GM23338 (cell line): ENCODE data around the gene SRGAP3. TPM values are rescaled to one million over a fixed set of nuclear protein-coding genes. Genes with fewer than 3 reads are reported as not detected.

ENCODE experiments used
- ATAC-seq: fragments of 200-7000 bp; cut with Tn5 transposase; 3 replicates; pipeline ENCODE4 v1.9.1; 2020
- DNase-seq: peaks from one replicate; pipeline ENCODE4 v3.0.0-alpha.2; 2015; ENCODE audit warnings: low spot score
- H2AFZ ChIP-seq: fragments of 200-600 bp; sonication (generic); 2 replicates; pipeline ENCODE4 v1.8.0; 2016; ENCODE audit warnings: antibody characterized with exemption, mild to moderate bottlenecking, moderate library complexity
- H3F3A ChIP-seq: fragments of 200-600 bp; sonication (generic); replicated peaks from 2 replicates; pipeline ENCODE4 v1.8.0; 2017; ENCODE audit warnings: antibody characterized with exemption, mixed run types, low read depth
- H3K27ac ChIP-seq: fragments of 200-600 bp; sonication (generic); 2 replicates; pipeline ENCODE4 v1.6.1; 2016; ENCODE audit warnings: low read depth
- H3K27me3 ChIP-seq: fragments of 200-600 bp; sonication (generic); 2 replicates; pipeline ENCODE4 v1.8.0; 2016; ENCODE audit warnings: mild to moderate bottlenecking, mixed run types, moderate library complexity; ENCODE audit not compliant: insufficient read depth
- H3K36me3 ChIP-seq: fragments of 200-600 bp; sonication (generic); 2 replicates; pipeline ENCODE4 v1.8.0; 2016; ENCODE audit warnings: mild to moderate bottlenecking; ENCODE audit not compliant: insufficient read depth
- H3K4me1 ChIP-seq: fragments of 200-600 bp; sonication (generic); 2 replicates; pipeline ENCODE4 v1.8.0; 2016; ENCODE audit warnings: mild to moderate bottlenecking, moderate library complexity; ENCODE audit not compliant: insufficient read depth
- H3K4me2 ChIP-seq: fragments of 200-600 bp; sonication (generic); 2 replicates; pipeline ENCODE4 v1.7.1; 2017; ENCODE audit warnings: mixed run types
- H3K4me3 ChIP-seq: fragments of 200-600 bp; sonication (generic); 2 replicates; pipeline ENCODE4 v1.6.1; 2016; ENCODE audit warnings: mixed run types
- H3K79me2 ChIP-seq: fragments of 200-600 bp; sonication (generic); replicated peaks from 2 replicates; pipeline ENCODE4 v1.8.0; 2017; ENCODE audit warnings: mild to moderate bottlenecking; ENCODE audit not compliant: insufficient read depth
- H3K9me2 ChIP-seq: fragments of 200-600 bp; sonication (generic); 2 replicates; pipeline ENCODE4 v1.8.0; 2017; ENCODE audit not compliant: insufficient read depth
- H4K20me1 ChIP-seq: fragments of 200-600 bp; sonication (generic); replicated peaks from 2 replicates; pipeline ENCODE4 v1.8.0; 2017; ENCODE audit warnings: mild to moderate bottlenecking; ENCODE audit not compliant: insufficient read depth
- H3K27ac Mint-ChIP-seq: 2 replicates; pipeline ENCODE4 v1.8.0; 2020; ENCODE audit warnings: inconsistent platforms, mild to moderate bottlenecking, moderate library complexity, mixed read lengths
- H3K27me3 Mint-ChIP-seq: 3 replicates; pipeline ENCODE4 v1.8.0; 2022; ENCODE audit warnings: low read depth, mild to moderate bottlenecking, moderate library complexity, mixed read lengths, inconsistent platforms; ENCODE audit not compliant: insufficient read depth, poor library complexity
- H3K36me3 Mint-ChIP-seq: 3 replicates; pipeline ENCODE4 v1.8.0; 2021; ENCODE audit warnings: low read depth, mild to moderate bottlenecking, inconsistent platforms, moderate library complexity, mixed read lengths
- H3K4me1 Mint-ChIP-seq: 3 replicates; pipeline ENCODE4 v1.8.0; 2020; ENCODE audit warnings: mild to moderate bottlenecking, inconsistent platforms, mixed read lengths
- H3K4me3 Mint-ChIP-seq: 3 replicates; pipeline ENCODE4 v1.8.0; 2021; ENCODE audit warnings: moderate library complexity, mild to moderate bottlenecking, inconsistent platforms, mixed read lengths
- H3K9me3 Mint-ChIP-seq: 3 replicates; pipeline ENCODE4 v1.8.0; 2020; ENCODE audit warnings: moderate library complexity, mild to moderate bottlenecking, inconsistent platforms, mixed read lengths
- CREB1 ChIP-seq: fragments of 250-450 bp; sonication (Bioruptor Pico); IDR thresholded peaks from 2 replicates; pipeline ENCODE4 v1.5.0; 2020; ENCODE audit warnings: low read depth, mild to moderate bottlenecking, moderate library complexity
- ETS1 ChIP-seq: IDR thresholded peaks from 2 replicates; pipeline ENCODE4 v1.6.1; 2016; ENCODE audit warnings: antibody characterized with exemption
- EZH2 ChIP-seq: fragments of 200-600 bp; sonication (generic); IDR thresholded peaks from one replicate; pipeline ENCODE4 v1.8.0; 2017; ENCODE audit warnings: antibody characterized with exemption, mild to moderate bottlenecking, low read depth; ENCODE audit not compliant: unreplicated experiment
- EZH2phosphoT487 ChIP-seq: fragments of 200-600 bp; sonication (generic); IDR thresholded peaks from one replicate; pipeline ENCODE4 v1.8.1; 2018; ENCODE audit warnings: antibody characterized with exemption; ENCODE audit not compliant: unreplicated experiment
- STAT1 ChIP-seq: IDR thresholded peaks from one replicate; pipeline ENCODE4 v1.6.1; 2016; ENCODE audit warnings: antibody characterized with exemption; ENCODE audit not compliant: unreplicated experiment
- ZNF114 ChIP-seq: fragments of 250-450 bp; sonication (Bioruptor Pico); IDR thresholded peaks from 2 replicates; pipeline ENCODE4 v1.5.0; 2020; ENCODE audit warnings: mild to moderate bottlenecking, moderate library complexity
- polyA plus RNA-seq: library from polyadenylated mRNA; unstranded; fragments of >200 nt; fragmentation: Nextera tagmentation; extraction: Ambion mirVana; gene quantifications from 2 replicates; pipeline ENCODE4 v1.2.1, GENCODE V29; 2016
- total RNA-seq: library from RNA; depleted of rRNA; stranded (reverse); fragments of >200 nt; shearing (Covaris generic); gene quantifications from 2 replicates; pipeline ENCODE4 v1.2.3, GENCODE V29; 2014
- TF ChIP-seq, protein P1 (sequence below): fragments of 250-450 bp; sonication (Bioruptor Pico); IDR thresholded peaks from 2 replicates; pipeline ENCODE4 v1.5.0; 2020; ENCODE audit warnings: mild to moderate bottlenecking, moderate library complexity

Gene SRGAP3
- total and polyA plus RNA-seq, 2 experiments from 2014 or later = 6.4 to 9.4 TPM

DNA sequence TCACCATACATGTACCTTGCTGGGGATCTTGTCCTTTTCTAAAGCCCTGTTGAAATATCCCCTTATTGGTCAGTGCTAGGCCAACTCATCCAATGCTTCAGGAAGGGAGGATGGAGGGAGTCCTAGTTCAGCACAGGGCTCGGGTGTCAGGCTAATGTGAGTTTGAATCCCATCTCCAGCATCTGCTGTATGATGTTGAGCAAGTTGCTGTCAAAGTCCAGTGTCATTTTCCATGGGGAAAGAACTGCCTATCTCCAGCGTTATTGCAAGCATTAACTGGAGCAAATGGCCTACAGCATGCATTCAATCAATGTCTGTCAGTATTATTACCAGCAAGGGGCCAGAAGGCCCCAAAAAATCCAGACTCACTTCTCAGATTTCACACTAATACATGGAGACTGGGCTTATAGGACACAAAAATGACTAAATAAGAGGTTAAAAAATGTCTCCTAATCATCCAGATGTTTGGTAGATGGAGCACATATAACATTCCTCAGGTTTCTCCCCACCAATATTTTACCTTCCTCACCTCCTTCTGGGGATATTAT, 40.8 kb downstream of the SRGAP3 start (continued):
- TF ChIP-seq, protein P1, sequence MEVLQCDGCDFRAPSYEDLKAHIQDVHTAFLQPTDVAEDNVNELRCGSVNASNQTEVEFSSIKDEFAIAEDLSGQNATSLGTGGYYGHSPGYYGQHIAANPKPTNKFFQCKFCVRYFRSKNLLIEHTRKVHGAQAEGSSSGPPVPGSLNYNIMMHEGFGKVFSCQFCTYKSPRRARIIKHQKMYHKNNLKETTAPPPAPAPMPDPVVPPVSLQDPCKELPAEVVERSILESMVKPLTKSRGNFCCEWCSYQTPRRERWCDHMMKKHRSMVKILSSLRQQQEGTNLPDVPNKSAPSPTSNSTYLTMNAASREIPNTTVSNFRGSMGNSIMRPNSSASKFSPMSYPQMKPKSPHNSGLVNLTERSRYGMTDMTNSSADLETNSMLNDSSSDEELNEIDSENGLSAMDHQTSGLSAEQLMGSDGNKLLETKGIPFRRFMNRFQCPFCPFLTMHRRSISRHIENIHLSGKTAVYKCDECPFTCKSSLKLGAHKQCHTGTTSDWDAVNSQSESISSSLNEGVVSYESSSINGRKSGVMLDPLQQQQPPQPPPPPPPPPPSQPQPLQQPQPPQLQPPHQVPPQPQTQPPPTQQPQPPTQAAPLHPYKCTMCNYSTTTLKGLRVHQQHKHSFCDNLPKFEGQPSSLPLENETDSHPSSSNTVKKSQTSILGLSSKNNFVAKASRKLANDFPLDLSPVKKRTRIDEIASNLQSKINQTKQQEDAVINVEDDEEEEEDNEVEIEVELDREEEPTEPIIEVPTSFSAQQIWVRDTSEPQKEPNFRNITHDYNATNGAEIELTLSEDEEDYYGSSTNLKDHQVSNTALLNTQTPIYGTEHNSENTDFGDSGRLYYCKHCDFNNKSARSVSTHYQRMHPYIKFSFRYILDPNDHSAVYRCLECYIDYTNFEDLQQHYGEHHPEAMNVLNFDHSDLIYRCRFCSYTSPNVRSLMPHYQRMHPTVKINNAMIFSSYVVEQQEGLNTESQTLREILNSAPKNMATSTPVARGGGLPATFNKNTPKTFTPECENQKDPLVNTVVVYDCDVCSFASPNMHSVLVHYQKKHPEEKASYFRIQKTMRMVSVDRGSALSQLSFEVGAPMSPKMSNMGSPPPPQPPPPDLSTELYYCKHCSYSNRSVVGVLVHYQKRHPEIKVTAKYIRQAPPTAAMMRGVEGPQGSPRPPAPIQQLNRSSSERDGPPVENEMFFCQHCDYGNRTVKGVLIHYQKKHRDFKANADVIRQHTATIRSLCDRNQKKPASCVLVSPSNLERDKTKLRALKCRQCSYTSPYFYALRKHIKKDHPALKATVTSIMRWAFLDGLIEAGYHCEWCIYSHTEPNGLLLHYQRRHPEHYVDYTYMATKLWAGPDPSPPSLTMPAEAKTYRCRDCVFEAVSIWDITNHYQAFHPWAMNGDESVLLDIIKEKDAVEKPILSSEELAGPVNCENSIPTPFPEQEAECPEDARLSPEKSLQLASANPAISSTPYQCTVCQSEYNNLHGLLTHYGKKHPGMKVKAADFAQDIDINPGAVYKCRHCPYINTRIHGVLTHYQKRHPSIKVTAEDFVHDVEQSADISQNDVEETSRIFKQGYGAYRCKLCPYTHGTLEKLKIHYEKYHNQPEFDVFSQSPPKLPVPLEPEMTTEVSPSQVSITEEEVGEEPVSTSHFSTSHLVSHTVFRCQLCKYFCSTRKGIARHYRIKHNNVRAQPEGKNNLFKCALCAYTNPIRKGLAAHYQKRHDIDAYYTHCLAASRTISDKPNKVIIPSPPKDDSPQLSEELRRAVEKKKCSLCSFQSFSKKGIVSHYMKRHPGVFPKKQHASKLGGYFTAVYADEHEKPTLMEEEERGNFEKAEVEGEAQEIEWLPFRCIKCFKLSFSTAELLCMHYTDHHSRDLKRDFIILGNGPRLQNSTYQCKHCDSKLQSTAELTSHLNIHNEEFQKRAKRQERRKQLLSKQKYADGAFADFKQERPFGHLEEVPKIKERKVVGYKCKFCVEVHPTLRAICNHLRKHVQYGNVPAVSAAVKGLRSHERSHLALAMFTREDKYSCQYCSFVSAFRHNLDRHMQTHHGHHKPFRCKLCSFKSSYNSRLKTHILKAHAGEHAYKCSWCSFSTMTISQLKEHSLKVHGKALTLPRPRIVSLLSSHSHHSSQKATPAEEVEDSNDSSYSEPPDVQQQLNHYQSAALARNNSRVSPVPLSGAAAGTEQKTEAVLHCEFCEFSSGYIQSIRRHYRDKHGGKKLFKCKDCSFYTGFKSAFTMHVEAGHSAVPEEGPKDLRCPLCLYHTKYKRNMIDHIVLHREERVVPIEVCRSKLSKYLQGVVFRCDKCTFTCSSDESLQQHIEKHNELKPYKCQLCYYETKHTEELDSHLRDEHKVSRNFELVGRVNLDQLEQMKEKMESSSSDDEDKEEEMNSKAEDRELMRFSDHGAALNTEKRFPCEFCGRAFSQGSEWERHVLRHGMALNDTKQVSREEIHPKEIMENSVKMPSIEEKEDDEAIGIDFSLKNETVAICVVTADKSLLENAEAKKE = no peak
- TF ChIP-seq ETS1 (no peak), ZNF114 (CRISPR knock-in tag) (no peak), EZH2 (no peak)

GRCh38 chr3:9207116-9207763, 42.2 kb downstream of the SRGAP3 start:
- Mint-ChIP-seq H3K36me3 (no peaks in the 10 kb centered on the region), H3K27me3 (peaks cover 4% of the 10 kb centered on the region), H3K4me1 (peaks cover 13% of the 10 kb centered on the region), H3K9me3 (no peaks in the 10 kb centered on the region), H3K27ac (no peak overlapping the region), H3K4me3 (no peak overlapping the region)
- Histone ChIP-seq H3K9me2 (peaks cover 7% of the 10 kb centered on the region; the same call in 1 of the 2 replicates), H3K36me3 (no peaks in the 10 kb centered on the region), H3K4me3 (no peak overlapping the region), H3F3A (no peaks in the 10 kb centered on the region), H3K79me2 (no peaks in the 10 kb centered on the region), H3K4me1 (peaks cover 9% of the 10 kb centered on the region), H3K27ac (no peak overlapping the region), H3K27me3 (no peaks in the 10 kb centered on the region), H2AFZ (no peak overlapping the region), H3K4me2 (no peak overlapping the region), H4K20me1 (no peaks in the 10 kb centered on the region)
- no peak for DNase-seq
- no peak for ATAC-seq
- TF ChIP-seq STAT1 (no peak), ZNF114 (CRISPR knock-in tag) (no peak), CREB1 (CRISPR knock-in tag) (no peak), EZH2phosphoT487 (no peak)
- TF ChIP-seq, protein P1 = no peak
